Naive B cell (primary cell): Measurements from ENCODE around the gene PRDX6. TPM values are rescaled to one million over a fixed set of nuclear protein-coding genes. Genes with fewer than 3 reads are reported as not detected.
"Not testable (repeated sequence)": the region's sequence is repeated elsewhere in the genome, so short reads cannot be mapped to it uniquely, and the experiment has no call there.

Experiments
- ATAC-seq, 2 donors: fragments of 150-1000 bp; cut with Tn5 transposase; 2 replicates each; pipeline ENCODE4 v1.10.0; 2021; ENCODE audit warnings: low read depth in 2 of 2, mild to moderate bottlenecking in 2 of 2, moderate library complexity in 2 of 2
- DNase-seq: peaks from one replicate; pipeline ENCODE4 v3.0.0; 2022
- H3K27ac Mint-ChIP-seq, 6 donors: one replicate each; pipeline ENCODE4 v1.8.0; 2020 to 2022; ENCODE audit warnings: mild to moderate bottlenecking in 6 of 6, mixed read lengths in 6 of 6, moderate library complexity in 5 of 6, inconsistent platforms in 2 of 6
- H3K27me3 Mint-ChIP-seq, 3 donors: one replicate each; pipeline ENCODE4 v1.8.0; 2021 to 2022; ENCODE audit warnings: mixed read lengths in 3 of 3, mild to moderate bottlenecking in 1 of 3
- H3K36me3 Mint-ChIP-seq, 2 donors: one replicate each; pipeline ENCODE4 v1.8.0; 2020 to 2022; ENCODE audit warnings: mixed read lengths in 2 of 2, inconsistent platforms in 1 of 2, mild to moderate bottlenecking in 1 of 2
- H3K4me1 Mint-ChIP-seq, 3 donors: one replicate each; pipeline ENCODE4 v1.8.0; 2020 to 2022; ENCODE audit warnings: mixed read lengths in 3 of 3, inconsistent platforms in 1 of 3, mild to moderate bottlenecking in 1 of 3, moderate library complexity in 1 of 3
- H3K4me3 Mint-ChIP-seq, 8 donors: one replicate each; pipeline ENCODE4 v1.8.0; 2020 to 2022; ENCODE audit warnings: mild to moderate bottlenecking in 8 of 8, mixed read lengths in 8 of 8, moderate library complexity in 8 of 8, inconsistent platforms in 2 of 8
- H3K9me3 Mint-ChIP-seq, 7 donors: one replicate each; pipeline ENCODE4 v1.8.0; 2020 to 2022; ENCODE audit warnings: mixed read lengths in 7 of 7, mild to moderate bottlenecking in 5 of 7, inconsistent platforms in 2 of 7, moderate library complexity in 1 of 7
- polyA plus RNA-seq, 6 donors: library from polyadenylated mRNA; unstranded; fragments of 300-500 nt; fragmentation: Illumina TruSeq; gene quantifications; one replicate each; pipeline ENCODE4 v1.2.3, GENCODE V29; 2021; ENCODE audit warnings: low read depth in 6 of 6

PRDX6 gene
- polyA plus RNA-seq, 6 donors from 2014 or later, result 93.7 to 143 (median 118) TPM

- ATAC-seq (no peak), DNase-seq (no peak)
- Mint-ChIP-seq H3K4me1 (no peaks in the 10 kb centered on the region), H3K36me3 (peaks cover 30 to 53% of the 10 kb centered on the region in 2 donors), H3K4me3 (no peak overlapping the region), H3K27me3 (no peaks in the 10 kb centered on the region), H3K27ac (peak overlapping the region in 2 of 6 donors; percentile 12 to 58), H3K9me3 (peaks cover 0 to 7% (median 3%) of the 10 kb centered on the region in 7 donors)
Measured at GRCh38 chr1:173489149-173489600, 12.0 kb downstream of the PRDX6 start.

- Mint-ChIP-seq H3K4me1 (no peaks in the 10 kb centered on the region), H3K27me3 (no peaks in the 10 kb centered on the region), H3K27ac (peak overlapping the region in 1 of 6 donors; percentile 14), H3K4me3 (peak overlapping the region in 1 of 8 donors; percentile 34), H3K36me3 (peaks cover 22 to 46% of the 10 kb centered on the region in 2 donors), H3K9me3 (peaks cover 0 to 7% (median 3%) of the 10 kb centered on the region in 7 donors)
- no peak for ATAC-seq
- DNase-seq, result no peak
Measured at GRCh38 chr1:173489929-173490328, 12.8 kb downstream of the PRDX6 start.

DNA sequence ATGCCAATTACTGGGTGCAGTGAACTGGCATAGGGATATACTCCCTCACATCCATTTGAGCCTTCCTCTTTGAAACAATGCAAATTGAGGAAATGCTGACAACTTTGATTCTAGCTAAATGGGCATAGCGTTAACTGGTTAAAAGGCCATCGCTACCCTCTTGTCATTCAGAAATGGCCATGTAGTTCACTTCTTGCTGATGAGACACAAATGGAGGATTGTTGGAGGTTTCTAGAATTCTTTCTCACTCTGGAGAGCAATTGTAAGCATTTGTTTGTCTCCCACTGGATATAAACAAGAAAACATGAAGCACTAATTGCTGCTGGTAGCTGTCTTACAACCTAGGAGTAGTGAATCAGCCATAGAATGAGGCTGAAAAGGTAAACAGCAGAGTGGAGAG is 14.4 kb downstream of the PRDX6 start:
- ATAC-seq (no peak), DNase-seq (no peak)
- no peak overlapping the region for H3K4me3 Mint-ChIP-seq
- H3K9me3 Mint-ChIP-seq, result peaks cover 0 to 7% (median 3%) of the 10 kb centered on the region in 7 donors
- no peaks in the 10 kb centered on the region for H3K27me3 Mint-ChIP-seq
- peaks cover 10 to 31% of the 10 kb centered on the region in 2 donors for H3K36me3 Mint-ChIP-seq
- H3K27ac Mint-ChIP-seq, result peak overlapping the region in 1 of 6 donors; percentile 28
- no peaks in the 10 kb centered on the region for H3K4me1 Mint-ChIP-seq

DNA sequence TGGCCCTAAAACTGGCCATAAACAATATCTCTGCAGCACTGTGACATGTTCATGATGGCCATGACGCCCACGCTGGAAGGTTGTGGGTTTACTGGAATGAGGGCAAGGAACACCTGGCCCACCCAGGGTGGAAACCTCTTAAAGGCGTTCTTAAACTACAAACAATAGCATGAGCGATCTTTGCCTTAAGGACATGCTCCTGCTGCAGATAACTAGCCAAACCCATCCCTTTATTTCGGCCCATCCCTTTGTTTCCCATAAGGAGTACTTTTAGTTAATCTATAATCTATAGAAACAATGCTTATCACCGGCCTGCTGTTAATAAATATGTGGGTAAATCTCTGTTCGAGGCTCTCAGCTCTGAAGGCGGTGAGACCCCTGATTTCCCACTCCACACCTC is 16.0 kb downstream of the PRDX6 start:
- not testable (repeated sequence) for H3K27ac Mint-ChIP-seq, ATAC-seq, DNase-seq, H3K27me3 Mint-ChIP-seq, H3K4me3 Mint-ChIP-seq, H3K4me1 Mint-ChIP-seq
- H3K9me3 Mint-ChIP-seq, result peaks cover 0 to 14% (median 3%) of the 10 kb centered on the region in 7 donors
- peaks cover 0 to 15% of the 10 kb centered on the region in 2 donors for H3K36me3 Mint-ChIP-seq

GRCh38 chr1:173495609-173496267 is 18.6 kb downstream of the PRDX6 start:
- H3K27ac Mint-ChIP-seq, result no peak overlapping the region
- peaks cover 0 to 14% (median 3%) of the 10 kb centered on the region in 7 donors for H3K9me3 Mint-ChIP-seq
- no peak for DNase-seq
- no peaks in the 10 kb centered on the region for H3K36me3 Mint-ChIP-seq
- H3K4me1 Mint-ChIP-seq, result no peaks in the 10 kb centered on the region
- no peak overlapping the region for H3K4me3 Mint-ChIP-seq
- ATAC-seq, result no peak
- H3K27me3 Mint-ChIP-seq, result no peaks in the 10 kb centered on the region

GRCh38 chr1:173496757-173497320 is 19.7 kb downstream of the PRDX6 start:
- Mint-ChIP-seq H3K9me3 (peaks cover 0 to 14% (median 3%) of the 10 kb centered on the region in 7 donors), H3K27ac (peak overlapping the region in 1 of 6 donors; percentile 38), H3K4me1 (no peaks in the 10 kb centered on the region), H3K36me3 (no peaks in the 10 kb centered on the region), H3K4me3 (peak overlapping the region in 1 of 8 donors; percentile 78), H3K27me3 (no peaks in the 10 kb centered on the region)
- ATAC-seq (no peak), DNase-seq (no peak)

DNA sequence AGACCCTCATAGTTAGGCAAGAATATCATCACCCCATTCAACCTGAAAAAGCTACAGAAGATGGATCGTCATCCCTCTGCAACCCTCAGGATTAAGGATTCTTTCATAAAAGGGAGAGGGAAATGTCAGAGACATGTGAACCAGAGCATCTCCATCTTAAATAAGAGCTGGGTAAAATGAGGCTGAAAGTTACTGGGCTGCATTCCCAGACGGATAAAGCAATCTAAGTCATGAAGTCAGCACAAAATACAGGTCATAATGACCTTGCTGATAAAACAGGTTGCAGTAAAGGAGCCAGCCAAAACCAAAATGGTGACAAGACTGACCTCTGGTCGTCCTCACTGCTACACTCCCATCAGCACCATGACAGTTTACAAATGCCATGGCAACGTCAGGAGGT is 22.6 kb downstream of the PRDX6 start:
- peaks cover 0 to 7% (median 0%) of the 10 kb centered on the region in 7 donors for H3K9me3 Mint-ChIP-seq
- no peaks in the 10 kb centered on the region for H3K4me1 Mint-ChIP-seq
- H3K36me3 Mint-ChIP-seq, result no peaks in the 10 kb centered on the region
- no peak overlapping the region for H3K27ac Mint-ChIP-seq
- no peak for DNase-seq
- no peak for ATAC-seq
- no peak overlapping the region for H3K4me3 Mint-ChIP-seq
- peaks cover 0 to 7% (median 0%) of the 10 kb centered on the region in 3 donors for H3K27me3 Mint-ChIP-seq

DNA sequence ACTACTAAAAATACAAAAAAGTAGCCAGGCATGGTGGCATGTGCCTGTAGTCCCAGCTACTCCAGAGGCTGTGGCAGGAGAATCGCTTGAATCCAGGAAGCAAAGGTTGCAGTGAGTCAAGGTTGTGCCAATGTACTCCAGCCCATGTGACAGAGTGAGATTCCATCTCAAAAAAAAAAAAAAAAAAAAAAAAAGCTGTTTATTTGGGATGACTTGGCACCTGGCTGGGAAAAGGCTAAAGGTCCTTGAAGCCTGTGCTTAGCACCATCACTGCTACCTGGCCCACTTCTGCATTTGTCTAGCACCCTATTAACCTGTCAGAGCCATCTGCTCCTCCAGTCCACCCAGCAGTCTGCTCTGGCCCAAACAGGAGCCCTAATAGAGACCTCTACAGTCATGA is 25.0 kb downstream of the PRDX6 start:
- Mint-ChIP-seq H3K27ac (peak overlapping the region in 1 of 6 donors; percentile 56), H3K4me1 (no peaks in the 10 kb centered on the region), H3K36me3 (no peaks in the 10 kb centered on the region), H3K9me3 (peaks cover 0 to 1% (median 0%) of the 10 kb centered on the region in 7 donors), H3K4me3 (no peak overlapping the region), H3K27me3 (peaks cover 0 to 12% (median 0%) of the 10 kb centered on the region in 3 donors)
- ATAC-seq, result no peak
- no peak for DNase-seq

GRCh38 chr1:173503391-173503790 is 26.3 kb downstream of the PRDX6 start:
- H3K27ac Mint-ChIP-seq, result no peak overlapping the region

GRCh38 chr1:173504268-173504667 is 27.1 kb downstream of the PRDX6 start:
- H3K27me3 Mint-ChIP-seq, result peaks cover 0 to 12% (median 0%) of the 10 kb centered on the region in 3 donors
- no peak overlapping the region for H3K4me3 Mint-ChIP-seq
- no peaks in the 10 kb centered on the region for H3K36me3 Mint-ChIP-seq
- DNase-seq (no peak), ATAC-seq (no peak)
- H3K27ac Mint-ChIP-seq, result no peak overlapping the region
- H3K9me3 Mint-ChIP-seq, result no peaks in the 10 kb centered on the region
- no peaks in the 10 kb centered on the region for H3K4me1 Mint-ChIP-seq

More at GRCh38 chr1:173503391-173503790, 26.3 kb downstream of the PRDX6 start:
- no peak for DNase-seq
- Mint-ChIP-seq H3K27me3 (peaks cover 0 to 12% (median 0%) of the 10 kb centered on the region in 3 donors), H3K4me1 (no peaks in the 10 kb centered on the region), H3K9me3 (no peaks in the 10 kb centered on the region), H3K4me3 (no peak overlapping the region), H3K36me3 (no peaks in the 10 kb centered on the region)
- no peak for ATAC-seq

GRCh38 chr1:173505391-173505790 is 28.3 kb downstream of the PRDX6 start:
- ATAC-seq (no peak), DNase-seq (no peak)
- Mint-ChIP-seq H3K36me3 (no peaks in the 10 kb centered on the region), H3K4me3 (no peak overlapping the region), H3K4me1 (no peaks in the 10 kb centered on the region), H3K9me3 (no peaks in the 10 kb centered on the region), H3K27ac (no peak overlapping the region), H3K27me3 (peaks cover 0 to 12% (median 0%) of the 10 kb centered on the region in 3 donors)

DNA sequence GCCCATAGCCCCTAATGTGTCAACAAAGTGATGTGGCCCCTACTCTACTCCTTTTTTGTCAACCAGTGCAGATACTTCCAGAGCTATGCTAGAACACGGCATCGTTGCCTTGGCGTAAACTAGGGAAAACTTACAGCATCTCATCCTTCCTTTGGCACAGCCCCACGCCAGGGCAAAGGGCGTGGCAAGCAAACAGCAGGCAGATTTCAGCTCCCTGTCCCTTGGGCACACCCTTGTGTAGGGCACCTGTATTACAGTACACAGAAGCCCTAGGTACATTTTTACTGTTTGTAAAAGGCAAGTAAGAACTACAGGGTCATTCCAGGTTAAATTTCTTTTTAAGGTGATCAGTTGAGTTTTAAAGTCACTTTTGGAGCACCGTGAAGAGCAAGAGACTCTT is 29.3 kb downstream of the PRDX6 start:
- Mint-ChIP-seq H3K27me3 (peaks cover 0 to 12% (median 0%) of the 10 kb centered on the region in 3 donors), H3K4me3 (no peak overlapping the region), H3K36me3 (no peaks in the 10 kb centered on the region), H3K27ac (no peak overlapping the region), H3K4me1 (no peaks in the 10 kb centered on the region), H3K9me3 (no peaks in the 10 kb centered on the region)
- no peak for ATAC-seq
- no peak for DNase-seq

DNA sequence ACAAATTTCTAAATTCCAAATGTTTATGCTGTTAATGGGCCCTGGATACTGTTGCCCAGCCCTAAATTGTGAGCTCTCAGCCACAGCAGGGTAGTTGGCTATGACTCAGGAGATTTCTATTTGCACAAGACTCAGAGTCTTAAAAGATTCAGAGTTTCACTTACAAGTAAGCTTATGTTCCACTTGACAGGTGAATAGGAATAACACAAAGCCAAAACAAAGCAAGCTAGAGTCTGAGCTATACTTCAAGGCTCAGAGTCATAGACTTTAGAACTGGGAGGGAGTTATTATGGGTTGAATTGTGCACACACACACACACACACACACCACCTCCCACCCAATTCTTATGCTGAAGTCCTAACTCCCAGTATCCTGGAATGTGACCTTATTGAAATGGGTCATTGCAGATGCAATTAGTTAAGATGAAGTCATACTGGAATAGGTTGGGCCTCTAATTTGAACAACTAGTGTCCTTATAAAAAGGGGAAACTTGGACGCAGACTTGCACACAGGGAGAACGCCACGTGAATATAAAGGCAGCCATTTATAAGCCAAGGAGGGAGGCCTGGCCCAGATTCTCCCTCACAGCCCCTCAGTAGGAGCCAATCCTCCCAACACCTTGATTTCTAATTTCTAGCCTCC is 30.2 kb downstream of the PRDX6 start:
- Mint-ChIP-seq H3K27ac (no peak overlapping the region), H3K4me1 (no peaks in the 10 kb centered on the region), H3K4me3 (no peak overlapping the region), H3K36me3 (no peaks in the 10 kb centered on the region), H3K9me3 (no peaks in the 10 kb centered on the region), H3K27me3 (peaks cover 0 to 12% (median 0%) of the 10 kb centered on the region in 3 donors)
- DNase-seq (no peak), ATAC-seq (no peak)

GRCh38 chr1:173507847-173508209 is 30.7 kb downstream of the PRDX6 start:
- Mint-ChIP-seq H3K36me3 (no peaks in the 10 kb centered on the region), H3K27ac (no peak overlapping the region), H3K27me3 (peaks cover 0 to 12% (median 0%) of the 10 kb centered on the region in 3 donors), H3K9me3 (no peaks in the 10 kb centered on the region), H3K4me3 (no peak overlapping the region), H3K4me1 (no peaks in the 10 kb centered on the region)
- DNase-seq (no peak), ATAC-seq (no peak)
